Endodermal cell (in vitro differentiated cells): ENCODE results near the gene CNGB1. TPM values are rescaled to one million over a fixed set of nuclear protein-coding genes. Genes with fewer than 3 reads are reported as not detected.
"Not testable (repeated sequence)": the region's sequence is repeated elsewhere in the genome, so short reads cannot be mapped to it uniquely, and the experiment has no call there.

ENCODE experiments used
- DNase-seq: peaks from one replicate; pipeline ENCODE4 v3.0.0-alpha.2; 2017
- H3K27ac ChIP-seq: 2 replicates; pipeline ENCODE4 v1.5.1; 2013; ENCODE audit warnings: mild to moderate bottlenecking, low read depth, low read length, moderate library complexity
- H3K27me3 ChIP-seq: 2 replicates; pipeline ENCODE4 v1.6.1; 2013; ENCODE audit warnings: mild to moderate bottlenecking, low read length, moderate library complexity; ENCODE audit not compliant: insufficient read depth, control insufficient read depth, poor library complexity, severe bottlenecking
- H3K36me3 ChIP-seq: 2 replicates; pipeline ENCODE4 v1.7.0; 2013; ENCODE audit warnings: mild to moderate bottlenecking, low read length, moderate library complexity; ENCODE audit not compliant: control insufficient read depth, insufficient read depth
- H3K4me1 ChIP-seq: one replicate; pipeline ENCODE4 v1.7.0; 2013; ENCODE audit warnings: low read length; ENCODE audit not compliant: control insufficient read depth, insufficient read depth
- H3K4me3 ChIP-seq: 2 replicates; pipeline ENCODE4 v1.5.1; 2013; ENCODE audit warnings: mild to moderate bottlenecking, low read length, moderate library complexity
- H3K9ac ChIP-seq: 2 replicates; pipeline ENCODE4 v1.6.1; 2013; ENCODE audit warnings: mild to moderate bottlenecking, low read length, moderate library complexity; ENCODE audit not compliant: poor library complexity, severe bottlenecking; ENCODE audit errors: extremely low read depth
- H3K9me3 ChIP-seq: 2 replicates; pipeline ENCODE4 v1.6.1; 2013; ENCODE audit warnings: mild to moderate bottlenecking, low read length, moderate library complexity; ENCODE audit not compliant: control insufficient read depth
- H3K27ac Mint-ChIP-seq: 2 replicates; pipeline ENCODE4 v1.8.0; 2020; ENCODE audit warnings: mixed read lengths
- H3K27me3 Mint-ChIP-seq: 2 replicates; pipeline ENCODE4 v1.8.0; 2021; ENCODE audit warnings: mild to moderate bottlenecking, mixed read lengths; ENCODE audit not compliant: insufficient read depth
- H3K36me3 Mint-ChIP-seq: 2 replicates; pipeline ENCODE4 v1.8.0; 2020; ENCODE audit warnings: low read depth, mixed read lengths
- H3K4me1 Mint-ChIP-seq: 2 replicates; pipeline ENCODE4 v1.8.0; 2020; ENCODE audit warnings: mixed read lengths
- H3K4me3 Mint-ChIP-seq: 2 replicates; pipeline ENCODE4 v1.8.0; 2020; ENCODE audit warnings: mild to moderate bottlenecking, moderate library complexity, mixed read lengths
- H3K9me3 Mint-ChIP-seq: 2 replicates; pipeline ENCODE4 v1.8.0; 2020; ENCODE audit warnings: mild to moderate bottlenecking, mixed read lengths
- CTCF ChIP-seq: fragments of 200-600 bp; sonication (generic); conservative IDR thresholded peaks from 2 replicates; pipeline ENCODE4 v1.5.0; 2021; ENCODE audit warnings: antibody characterized with exemption, mild to moderate bottlenecking
- WGBS, 2 experiments: methylation state at CpG; one replicate each; pipeline versions ENCODE4 v1.1.5 to v1.1.7; 2013; ENCODE audit warnings: missing lambda C conversion rate in 2 of 2, mixed read lengths in 1 of 2; ENCODE audit not compliant: insufficient coverage in 1 of 2, insufficient read length in 1 of 2; 5-methylcytosine and 5-hydroxymethylcytosine counted together
- total RNA-seq, 2 donors: library from RNA; stranded (reverse); fragmentation: NEBNext Ultra II Directional in 1 of 2; extraction: Animal tissue kit (Norgen Biotek cat#: 25700) in 1 of 2; gene quantifications; 2 replicates in 1 of 2; 3 replicates in 1 of 2; pipeline ENCODE4 v1.2.1, GENCODE V29; 2021

The CNGB1 gene
- total RNA-seq, 2 donors from 2014 or later, result 0.29 to 0.60 TPM

DNA sequence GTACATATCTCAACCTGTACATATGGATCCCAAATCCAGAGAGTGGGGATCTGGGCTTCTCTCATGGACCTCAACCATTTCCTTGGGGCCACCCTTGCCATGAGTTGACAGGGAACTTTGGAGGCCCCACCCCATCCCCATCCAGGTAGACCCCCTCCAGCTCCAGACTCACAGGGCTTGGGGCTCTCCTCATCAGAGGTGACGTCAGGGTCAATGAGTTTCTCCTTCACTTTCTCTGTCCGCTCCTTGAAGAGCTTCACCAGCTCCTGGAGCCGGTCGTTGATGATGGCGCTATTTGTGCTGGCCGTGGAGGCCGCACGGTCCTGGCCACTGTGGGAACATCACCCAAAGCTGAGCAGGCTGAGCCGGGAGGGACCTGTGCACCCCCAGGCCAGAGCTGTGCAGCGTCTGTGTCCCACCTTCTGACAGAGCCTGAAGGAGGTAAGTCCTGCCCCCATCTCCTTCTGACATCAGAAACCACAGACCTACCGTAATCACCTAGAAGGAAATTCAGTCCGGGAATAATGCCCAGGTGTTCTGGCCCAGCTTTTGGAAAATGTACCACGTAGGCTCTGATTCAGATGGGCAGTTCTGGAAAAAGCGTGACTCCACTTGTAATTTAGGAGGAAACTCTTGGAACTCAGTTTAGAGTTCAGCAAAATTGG is 50.6 kb downstream of the CNGB1 start:
- 93 to 94% methylated on average over 14 of the region's 14 CpGs for WGBS, 2 experiments
- Mint-ChIP-seq H3K27ac (no peak overlapping the region), H3K9me3 (no peaks in the 10 kb centered on the region), H3K4me1 (no peaks in the 10 kb centered on the region), H3K4me3 (no peak overlapping the region), H3K27me3 (no peaks in the 10 kb centered on the region), H3K36me3 (no peaks in the 10 kb centered on the region)
- Histone ChIP-seq H3K36me3 (no peaks in the 10 kb centered on the region), H3K4me1 (no peaks in the 10 kb centered on the region), H3K9ac (no peak overlapping the region), H3K27ac (no peak overlapping the region), H3K27me3 (no peaks in the 10 kb centered on the region), H3K9me3 (no peaks in the 10 kb centered on the region), H3K4me3 (no peak overlapping the region)
- DNase-seq, result no peak
- no peak for TF ChIP-seq CTCF

DNA sequence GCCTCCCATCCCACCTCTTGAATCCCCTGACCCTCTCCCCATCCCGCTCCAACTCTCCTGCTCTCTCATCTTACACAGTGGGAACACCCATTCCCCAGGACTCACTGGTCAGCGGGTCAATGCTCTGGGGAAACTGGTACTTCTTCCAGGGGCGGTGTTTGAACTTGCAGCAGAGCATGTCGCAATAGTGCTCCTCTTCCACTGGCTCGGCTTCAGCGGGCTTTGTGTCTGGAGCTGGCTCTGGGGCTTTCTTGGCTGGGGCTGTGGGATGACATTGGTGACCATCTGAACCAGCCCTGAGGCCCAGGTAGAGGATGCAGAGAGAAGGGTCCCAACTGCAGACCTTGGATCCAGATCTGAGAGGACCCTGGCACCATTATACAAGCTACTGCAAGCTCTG is 51.9 kb downstream of the CNGB1 start:
- no peaks in the 10 kb centered on the region for H3K4me1 ChIP-seq
- no peak for TF ChIP-seq CTCF
- H3K27me3 ChIP-seq, result no peaks in the 10 kb centered on the region
- no peak for DNase-seq
- WGBS, 2 experiments, result 96 to 100% methylated on average over 1 to 6 of the region's 6 CpGs
- Mint-ChIP-seq H3K4me3 (no peak overlapping the region), H3K9me3 (no peaks in the 10 kb centered on the region), H3K27me3 (no peaks in the 10 kb centered on the region), H3K36me3 (no peaks in the 10 kb centered on the region), H3K4me1 (no peaks in the 10 kb centered on the region), H3K27ac (no peak overlapping the region)
- no peaks in the 10 kb centered on the region for H3K36me3 ChIP-seq
- H3K9ac ChIP-seq, result no peak overlapping the region
- no peak overlapping the region for H3K27ac ChIP-seq
- H3K4me3 ChIP-seq, result no peak overlapping the region
- no peaks in the 10 kb centered on the region for H3K9me3 ChIP-seq

- Histone ChIP-seq H3K4me1 (no peaks in the 10 kb centered on the region), H3K27me3 (no peaks in the 10 kb centered on the region), H3K9me3 (no peaks in the 10 kb centered on the region), H3K27ac (no peak overlapping the region), H3K36me3 (no peaks in the 10 kb centered on the region), H3K9ac (no peak overlapping the region), H3K4me3 (no peak overlapping the region)
- Mint-ChIP-seq H3K36me3 (no peaks in the 10 kb centered on the region), H3K27me3 (no peaks in the 10 kb centered on the region), H3K4me3 (no peak overlapping the region), H3K4me1 (no peaks in the 10 kb centered on the region), H3K9me3 (no peaks in the 10 kb centered on the region), H3K27ac (no peak overlapping the region)
- 80 to 93% methylated on average over 2 to 3 of the region's 3 CpGs for WGBS, 2 experiments
- DNase-seq, result no peak
- no peak for TF ChIP-seq CTCF
Measured at GRCh38 chr16:57918444-57918843, 52.5 kb downstream of the CNGB1 start.

DNA sequence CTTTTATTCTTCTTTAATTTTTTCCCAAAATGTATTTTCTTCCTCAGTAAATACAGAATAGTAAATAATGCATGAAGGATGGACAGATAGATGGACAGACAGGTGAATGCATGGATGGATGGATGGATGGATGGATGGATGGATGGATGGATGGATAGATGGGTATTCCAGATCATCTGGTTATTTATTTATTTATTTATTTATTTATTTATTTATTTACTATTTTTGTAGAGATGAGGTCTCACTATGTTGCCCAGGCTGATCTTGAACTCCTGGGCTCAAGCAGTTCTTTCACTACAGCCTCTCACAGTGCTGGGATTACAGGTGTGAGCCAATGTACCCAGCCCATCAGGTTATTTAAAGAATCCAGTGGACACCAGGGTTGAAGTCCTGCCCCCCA is 53.0 kb downstream of the CNGB1 start:
- DNase-seq, H3K36me3 Mint-ChIP-seq, H3K9me3 ChIP-seq, H3K9me3 Mint-ChIP-seq, H3K27ac ChIP-seq, H3K27me3 ChIP-seq, H3K4me3 ChIP-seq, H3K36me3 ChIP-seq, H3K4me1 ChIP-seq, H3K4me1 Mint-ChIP-seq, H3K9ac ChIP-seq, H3K4me3 Mint-ChIP-seq, H3K27ac Mint-ChIP-seq, H3K27me3 Mint-ChIP-seq: not testable (repeated sequence)

- H3K9me3 ChIP-seq, result not testable (repeated sequence)
Measured at GRCh38 chr16:57917489-57917888, 53.4 kb downstream of the CNGB1 start.

More at GRCh38 chr16:57917489-57917888, 53.4 kb downstream of the CNGB1 start:
- WGBS, 2 experiments, result 90% methylated on average over 2 of the region's 2 CpGs; no CpG with 5 or more reads in 1 of the 2 experiments
- not testable (repeated sequence) for H3K27me3 Mint-ChIP-seq, H3K27me3 ChIP-seq, DNase-seq, H3K9me3 Mint-ChIP-seq, H3K36me3 ChIP-seq, H3K36me3 Mint-ChIP-seq, H3K4me1 Mint-ChIP-seq, H3K27ac ChIP-seq, H3K27ac Mint-ChIP-seq, H3K9ac ChIP-seq, H3K4me3 ChIP-seq, H3K4me1 ChIP-seq, H3K4me3 Mint-ChIP-seq
